SU-DHL-6 (cell line): Measurements from ENCODE around the gene STARD8.

Source experiments
- EZH2phosphoT487 ChIP-seq: fragments of 200-600 bp; sonication (generic), shearing (Covaris generic); conservative IDR thresholded peaks from 2 replicates; pipeline ENCODE4 v1.6.1; 2018; ENCODE audit warnings: mild to moderate bottlenecking, antibody characterized with exemption, low read length, moderate library complexity, mixed read lengths
- TF ChIP-seq, protein P1 (sequence below): fragments of 200-600 bp; sonication (generic); IDR thresholded peaks from one replicate; pipeline ENCODE4 v1.5.1; 2017; ENCODE audit warnings: antibody characterized with exemption, mild to moderate bottlenecking, low read length, moderate library complexity; ENCODE audit not compliant: insufficient read depth, poor library complexity, severe bottlenecking

DNA sequence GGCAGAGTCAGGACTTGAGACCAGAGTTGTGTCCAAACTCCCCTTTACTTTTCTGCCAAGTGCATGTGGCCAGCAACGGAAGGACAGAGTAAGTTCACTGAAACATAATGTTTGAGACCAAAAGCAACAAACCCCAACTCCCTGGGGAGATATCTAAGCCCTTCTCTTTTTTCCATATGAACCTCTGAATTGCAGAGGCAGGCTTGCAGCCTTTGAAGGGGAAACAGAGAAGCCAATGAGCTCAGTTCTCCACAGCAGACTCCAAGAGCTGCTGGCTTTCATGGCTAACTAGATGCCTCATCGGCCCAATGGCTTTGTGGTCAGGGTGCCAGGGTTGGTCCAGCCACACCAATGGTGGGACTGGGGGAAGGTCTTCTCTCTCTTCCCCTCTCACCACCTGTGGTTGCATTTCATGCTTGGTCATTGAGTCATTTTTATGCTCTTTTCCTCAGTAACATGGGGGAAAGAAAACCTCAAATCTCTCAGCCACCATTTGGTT is 34.0 kb downstream of the STARD8 start:
- TF ChIP-seq, protein P1, sequence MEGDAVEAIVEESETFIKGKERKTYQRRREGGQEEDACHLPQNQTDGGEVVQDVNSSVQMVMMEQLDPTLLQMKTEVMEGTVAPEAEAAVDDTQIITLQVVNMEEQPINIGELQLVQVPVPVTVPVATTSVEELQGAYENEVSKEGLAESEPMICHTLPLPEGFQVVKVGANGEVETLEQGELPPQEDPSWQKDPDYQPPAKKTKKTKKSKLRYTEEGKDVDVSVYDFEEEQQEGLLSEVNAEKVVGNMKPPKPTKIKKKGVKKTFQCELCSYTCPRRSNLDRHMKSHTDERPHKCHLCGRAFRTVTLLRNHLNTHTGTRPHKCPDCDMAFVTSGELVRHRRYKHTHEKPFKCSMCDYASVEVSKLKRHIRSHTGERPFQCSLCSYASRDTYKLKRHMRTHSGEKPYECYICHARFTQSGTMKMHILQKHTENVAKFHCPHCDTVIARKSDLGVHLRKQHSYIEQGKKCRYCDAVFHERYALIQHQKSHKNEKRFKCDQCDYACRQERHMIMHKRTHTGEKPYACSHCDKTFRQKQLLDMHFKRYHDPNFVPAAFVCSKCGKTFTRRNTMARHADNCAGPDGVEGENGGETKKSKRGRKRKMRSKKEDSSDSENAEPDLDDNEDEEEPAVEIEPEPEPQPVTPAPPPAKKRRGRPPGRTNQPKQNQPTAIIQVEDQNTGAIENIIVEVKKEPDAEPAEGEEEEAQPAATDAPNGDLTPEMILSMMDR: no peak
- TF ChIP-seq EZH2phosphoT487: no peak
